HCT116 (cell line): Measurements from ENCODE around the gene SLC44A3. TPM values are rescaled to one million over a fixed set of nuclear protein-coding genes. Genes with fewer than 3 reads are reported as not detected.

Experiments used
- ATAC-seq: fragments of 200-7000 bp; cut with Tn5 transposase; 2 replicates; pipeline ENCODE4 v1.9.1; 2020; ENCODE audit warnings: mild to moderate bottlenecking, moderate library complexity
- BruUV-seq: library from RNA; stranded (reverse); fragments of 400-500 nt; replicated peaks from 2 replicates; lab custom pipeline; 2021; lab: Mats Ljungman, UMichigan
- CTCF ChIA-PET: fragments of 300-600 bp; sonication (Branson Sonifier 250); formaldehyde crosslinking; loops from one replicate; lab custom pipeline; 2021; ENCODE audit warnings: antibody characterized with exemption; lab: Charles Lee
- POLR2A ChIA-PET: fragments of 300-600, 350-600 bp; sonication (Branson Sonifier 250); formaldehyde crosslinking; loops from one replicate; lab custom pipeline; 2021; ENCODE audit warnings: antibody characterized with exemption; lab: Charles Lee
- RAD21 ChIA-PET, 2 experiments: fragments of 300-600 bp; sonication (Branson Sonifier 250); formaldehyde crosslinking; loops; one replicate each; lab custom pipeline; 2023; ENCODE audit warnings: low total read pairs in 2 of 2; ENCODE audit not compliant: uncharacterized antibody in 2 of 2, unreplicated experiment in 2 of 2, low non-redundant PET in 1 of 2; lab: Charles Lee
- DNase-seq: peaks from one replicate; pipeline ENCODE4 v3.0.0-alpha.2; 2010; ENCODE audit warnings: low read depth, low spot score
- H2AFZ ChIP-seq: fragments of 200-600 bp; shearing (Covaris generic), sonication (generic); 2 replicates; pipeline ENCODE4 v1.6.1; 2017; ENCODE audit warnings: low read depth, mixed run types, mixed read lengths, antibody characterized with exemption, low read length; ENCODE audit not compliant: poor library complexity, severe bottlenecking
- H3K27ac ChIP-seq: 2 replicates; pipeline ENCODE4 v1.5.1; 2012; ENCODE audit warnings: low read depth, low read length
- H3K27me3 ChIP-seq: fragments of 200-600 bp; sonication (generic); 2 replicates; pipeline ENCODE4 v1.6.1; 2016; ENCODE audit warnings: mixed run types, low read length, mixed read lengths; ENCODE audit not compliant: insufficient read depth
- H3K36me3 ChIP-seq, 2 experiments: fragments of 200-500 bp in 1 of 2; fragments of 200-600 bp in 1 of 2; sonication (Bioruptor generic) in 1 of 2; sonication (generic) in 1 of 2; 2 replicates each; pipeline versions ENCODE4 v1.5.1 to v1.6.1; 2014 to 2016; ENCODE audit warnings: low read length in 2 of 2, inconsistent platforms in 1 of 2, mixed read lengths in 1 of 2, mixed run types in 1 of 2; ENCODE audit not compliant: insufficient read depth in 2 of 2, control insufficient read depth in 1 of 2
- H3K4me1 ChIP-seq, 2 experiments: fragments of 200-600 bp in 1 of 2; sonication (generic) in 1 of 2; 2 replicates each; pipeline versions ENCODE4 v1.5.1 to v1.6.1; 2012 to 2017; ENCODE audit warnings: low read length in 2 of 2, inconsistent platforms in 1 of 2, mild to moderate bottlenecking in 1 of 2, mixed read lengths in 1 of 2, mixed run types in 1 of 2, moderate library complexity in 1 of 2; ENCODE audit not compliant: insufficient read depth in 2 of 2, control insufficient read depth in 1 of 2
- H3K4me2 ChIP-seq: fragments of 200-600 bp; sonication (generic); 2 replicates; pipeline ENCODE4 v1.6.1; 2017; ENCODE audit warnings: mixed run types, low read length, mixed read lengths
- H3K4me3 ChIP-seq, 2 experiments: fragments of 200-600 bp in 1 of 2; sonication (generic) in 1 of 2; replicated peaks in 1 of 2; 2 replicates each; pipeline ENCODE4 v1.5.1; 2011 to 2016; ENCODE audit warnings: low read length in 2 of 2, control low read depth in 1 of 2, low read depth in 1 of 2, mild to moderate bottlenecking in 1 of 2, mixed read lengths in 1 of 2, mixed run types in 1 of 2
- H3K79me2 ChIP-seq: fragments of 200-600 bp; sonication (generic); 2 replicates; pipeline ENCODE4 v1.6.1; 2017; ENCODE audit warnings: mild to moderate bottlenecking, mixed run types, low read length, moderate library complexity, mixed read lengths; ENCODE audit not compliant: insufficient read depth
- H3K9ac ChIP-seq: fragments of 200-600 bp; sonication (generic); 2 replicates; pipeline ENCODE4 v1.6.1; 2016; ENCODE audit warnings: low read length, mixed read lengths
- H3K9me2 ChIP-seq: fragments of 200-600 bp; sonication (generic), shearing (Covaris generic); 2 replicates; pipeline ENCODE4 v1.6.1; 2017; ENCODE audit warnings: mixed run types, mild to moderate bottlenecking, moderate library complexity; ENCODE audit not compliant: insufficient read depth
- H3K9me3 ChIP-seq, 2 experiments: fragments of 200-500 bp in 1 of 2; fragments of 200-600 bp in 1 of 2; sonication (Bioruptor generic) in 1 of 2; sonication (generic) in 1 of 2; 2 replicates each; pipeline ENCODE4 v1.6.1; 2014 to 2017; ENCODE audit warnings: low read length in 2 of 2, mixed read lengths in 2 of 2, inconsistent platforms in 1 of 2, low read depth in 1 of 2, mild to moderate bottlenecking in 1 of 2, mixed run types in 1 of 2, moderate library complexity in 1 of 2; ENCODE audit not compliant: control insufficient read depth in 1 of 2, insufficient read depth in 1 of 2
- H4K20me1 ChIP-seq: fragments of 200-600 bp; sonication (generic), shearing (Covaris generic); 2 replicates; pipeline ENCODE4 v1.6.1; 2017; ENCODE audit warnings: mixed run types, mild to moderate bottlenecking, moderate library complexity; ENCODE audit not compliant: insufficient read depth
- CBX3 ChIP-seq: IDR thresholded peaks from 2 replicates; pipeline ENCODE4 v1.6.1; 2012; ENCODE audit warnings: low read depth
- EGR1 ChIP-seq: IDR thresholded peaks from 2 replicates; pipeline ENCODE4 v1.6.1; 2012; ENCODE audit warnings: low read depth
- ELF1 ChIP-seq: IDR thresholded peaks from 2 replicates; pipeline ENCODE4 v1.6.1; 2012; ENCODE audit warnings: low read depth, borderline replicate concordance
- EZH2 ChIP-seq: fragments of 200-600 bp; sonication (generic); IDR thresholded peaks from 2 replicates; pipeline ENCODE4 v1.6.1; 2017; ENCODE audit warnings: antibody characterized with exemption, mixed run types
- EZH2phosphoT487 ChIP-seq: fragments of 200-600 bp; IDR thresholded peaks from 2 replicates; pipeline ENCODE4 v1.6.1; 2018; ENCODE audit warnings: antibody characterized with exemption, borderline replicate concordance
- JUND ChIP-seq: IDR thresholded peaks from 2 replicates; pipeline ENCODE4 v1.6.1; 2012
- MAX ChIP-seq: IDR thresholded peaks from 2 replicates; pipeline ENCODE4 v1.6.1; 2012
- POLR2A ChIP-seq: IDR thresholded peaks from 2 replicates; pipeline ENCODE4 v1.7.0; 2011; ENCODE audit warnings: borderline replicate concordance; ENCODE audit not compliant: insufficient read depth, insufficient read length; ENCODE audit errors: extremely low read depth
- POLR2AphosphoS5 ChIP-seq: IDR thresholded peaks from 2 replicates; pipeline ENCODE4 v1.6.1; 2011; ENCODE audit warnings: mild to moderate bottlenecking, low read depth, low read length, moderate library complexity
- REST ChIP-seq: IDR thresholded peaks from 2 replicates; pipeline ENCODE4 v1.6.1; 2012; ENCODE audit warnings: low read depth
- SIN3A ChIP-seq: IDR thresholded peaks from 2 replicates; pipeline ENCODE4 v1.6.1; 2012; ENCODE audit warnings: low read depth
- SP1 ChIP-seq: IDR thresholded peaks from 2 replicates; pipeline ENCODE4 v1.6.1; 2012; ENCODE audit warnings: low read depth
- SRF ChIP-seq: IDR thresholded peaks from 2 replicates; pipeline ENCODE4 v1.6.1; 2012; ENCODE audit warnings: low read depth
- TCF7L2 ChIP-seq: IDR thresholded peaks from 2 replicates; pipeline ENCODE4 v1.7.0; 2011; ENCODE audit warnings: borderline replicate concordance, inconsistent platforms; ENCODE audit not compliant: insufficient read depth, insufficient read length; ENCODE audit errors: extremely low read depth
- YY1 ChIP-seq: IDR thresholded peaks from 2 replicates; pipeline ENCODE4 v1.6.1; 2011; ENCODE audit warnings: low read length, low read depth, moderate library complexity, mild to moderate bottlenecking; ENCODE audit not compliant: insufficient replicate concordance; ENCODE audit errors: extremely low read depth
- ZBTB33 ChIP-seq: IDR thresholded peaks from 2 replicates; pipeline ENCODE4 v1.6.1; 2011; ENCODE audit warnings: mild to moderate bottlenecking, low read length, moderate library complexity; ENCODE audit not compliant: insufficient replicate concordance; ENCODE audit errors: extremely low read depth
- ZFX ChIP-seq: fragments of 450-650 bp; IDR thresholded peaks from 2 replicates; pipeline ENCODE4 v1.6.1; 2017
- ZNF274 ChIP-seq: fragments of 200-500 bp; sonication (Bioruptor generic); IDR thresholded peaks from 2 replicates; pipeline ENCODE4 v1.6.1; 2014; ENCODE audit warnings: mild to moderate bottlenecking, low read depth, low read length, inconsistent platforms
- intact Hi-C: fragments of 100-400 bp; cut with micrococcal nuclease; formaldehyde crosslinking; loops from 2 replicates; pipeline ENCODE4 v1.10.0; 2022
- total RNA-seq: library from RNA; stranded (reverse); gene quantifications from one replicate; pipeline ENCODE4 v1.2.1, GENCODE V29; 2021; ENCODE audit not compliant: unreplicated experiment

Gene SLC44A3
- total RNA-seq, 1 experiment from 2014 or later: 9.6 TPM

GRCh38 chr1:94854458-94855306, 34.5 kb downstream of the SLC44A3 start (continued):
- peak; percentile 46; the same call in 1 of the 2 replicates for TF ChIP-seq POLR2AphosphoS5
- no peak for TF ChIP-seq TCF7L2
- TF ChIP-seq YY1: peak; percentile 22
- TF ChIP-seq EZH2: no peak
- TF ChIP-seq POLR2A: no peak

GRCh38 chr1:94855307-94855700, 35.1 kb downstream of the SLC44A3 start:
- peak; percentile 1; the same call in 1 of the 2 replicates for ATAC-seq
- POLR2A ChIA-PET: interaction anchor here (0.9 to 1.7 kb wide), 2 partner anchors 9 to 185 kb away, joined by 4 to 9 read pairs; no protein-coding TSS in a partner anchor
- H3K27ac ChIP-seq: no peak overlapping the region
- TF ChIP-seq SRF (no peak), EZH2phosphoT487 (no peak), REST (no peak), EZH2 (no peak), CBX3 (no peak), ZNF274 (no peak), ELF1 (no peak), SIN3A (no peak), ZBTB33 (no peak), MAX (no peak), SP1 (no peak), POLR2AphosphoS5 (no peak), JUND (no peak), EGR1 (no peak), TCF7L2 (no peak), ZFX (no peak)

More at GRCh38 chr1:94855307-94855700, 35.1 kb downstream of the SLC44A3 start:
- H3K4me1 ChIP-seq: peaks cover 16 to 32% of the 10 kb centered on the region in 2 experiments
- H3K9me2 ChIP-seq: no peaks in the 10 kb centered on the region
- no peaks in the 10 kb centered on the region for H3K9me3 ChIP-seq
- RAD21 ChIA-PET: interaction anchor here (0.7 to 3.8 kb wide), 9 partner anchors 8 to 379 kb away, joined by 3 to 52 read pairs (median 6); partner anchors contain the start of gene RWDD3 (in 2 of the 2)
- CTCF ChIA-PET: interaction anchor here (0.9 to 7.0 kb wide), 14 partner anchors 9 to 379 kb away, joined by 3 to 190 read pairs (median 6); partner anchors contain the start of genes RWDD3 and TLCD4
- no peaks in the 10 kb centered on the region for H3K79me2 ChIP-seq
- BruUV-seq: no TSS peak
- intact Hi-C loops: loop anchor here (2.0 kb wide), 1 partner anchor 71 kb away; the partner anchor contains the start of gene CNN3
- H3K4me3 ChIP-seq: peak overlapping the region in 1 of 2 experiments; percentile 57; a peak in 3 of 4 replicates
- no peak overlapping the region for H2AFZ ChIP-seq
- H3K9ac ChIP-seq: no peak overlapping the region
- no peak for DNase-seq
- H3K36me3 ChIP-seq: no peaks in the 10 kb centered on the region
- no peaks in the 10 kb centered on the region for H4K20me1 ChIP-seq
- no peaks in the 10 kb centered on the region for H3K27me3 ChIP-seq
- H3K4me2 ChIP-seq: peak overlapping the region; percentile 86
